Right lung (tissue), 5 donors: ENCODE data around the gene NTRK1. TPM values are rescaled to one million over a fixed set of nuclear protein-coding genes. Genes with fewer than 3 reads are reported as not detected.

ENCODE experiments used
- DNase-seq, 2 donors: peaks; one replicate each; pipeline ENCODE4 v3.0.0-alpha.2; 2013
- polyA plus RNA-seq, 5 donors: library from polyadenylated mRNA; unstranded; fragments of 120-200 nt; gene quantifications; one replicate each; pipeline versions ENCODE4 v1.2.1 to v1.2.3, GENCODE V29; 2013; ENCODE audit warnings: inconsistent platforms in 1 of 5, low replicate concordance in 1 of 5; ENCODE audit not compliant: insufficient read length in 5 of 5, insufficient read depth in 1 of 5

The NTRK1 gene
- polyA plus RNA-seq, 5 donors: 0.10 to 0.21 (median 0.18) TPM

DNA sequence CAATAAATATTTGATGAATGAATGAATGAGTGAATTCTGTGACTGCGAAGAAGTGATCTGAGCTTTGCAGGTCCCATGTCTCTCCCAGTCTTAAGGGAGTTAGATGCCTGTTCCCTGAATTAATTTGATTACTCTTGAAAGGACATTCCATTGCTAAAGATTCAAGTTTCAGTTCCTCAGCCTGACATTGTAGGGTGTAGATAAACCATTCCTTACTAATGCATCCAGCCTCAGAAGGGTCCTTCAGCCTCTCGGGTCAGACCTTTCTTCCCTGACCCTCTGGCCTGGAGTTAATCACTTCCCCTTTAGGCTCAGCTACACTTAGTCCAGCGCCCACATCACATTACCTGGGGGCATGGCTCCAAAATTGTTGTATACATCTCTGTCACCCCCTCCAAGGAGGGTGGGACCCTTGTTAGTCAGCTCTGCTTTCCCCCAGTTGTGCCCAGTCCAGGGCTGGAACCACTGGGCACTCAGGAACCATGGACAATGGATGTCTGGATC is 4.3 kb upstream of the NTRK1 start:
- no peak for DNase-seq

DNA sequence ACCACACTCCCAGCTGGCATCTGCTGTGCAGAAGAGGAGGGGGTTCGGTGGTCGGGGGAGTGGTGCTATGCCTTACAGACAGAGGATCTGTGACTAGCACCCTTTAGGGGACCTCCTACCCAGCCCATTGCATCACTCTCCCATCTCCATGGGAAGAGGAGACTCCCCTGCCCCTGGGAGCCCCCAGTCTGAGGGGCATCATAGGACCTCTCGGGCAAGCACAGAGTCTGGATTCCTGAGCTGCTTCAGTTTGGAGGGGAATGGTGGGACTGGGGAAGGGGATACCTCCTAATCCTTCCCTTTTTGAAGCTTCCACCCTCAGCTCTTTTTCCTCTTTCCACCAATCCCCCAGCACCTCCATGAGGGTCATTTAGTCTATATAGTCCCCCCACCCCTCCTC is 3.1 kb upstream of the NTRK1 start:
- no peak for DNase-seq

DNA sequence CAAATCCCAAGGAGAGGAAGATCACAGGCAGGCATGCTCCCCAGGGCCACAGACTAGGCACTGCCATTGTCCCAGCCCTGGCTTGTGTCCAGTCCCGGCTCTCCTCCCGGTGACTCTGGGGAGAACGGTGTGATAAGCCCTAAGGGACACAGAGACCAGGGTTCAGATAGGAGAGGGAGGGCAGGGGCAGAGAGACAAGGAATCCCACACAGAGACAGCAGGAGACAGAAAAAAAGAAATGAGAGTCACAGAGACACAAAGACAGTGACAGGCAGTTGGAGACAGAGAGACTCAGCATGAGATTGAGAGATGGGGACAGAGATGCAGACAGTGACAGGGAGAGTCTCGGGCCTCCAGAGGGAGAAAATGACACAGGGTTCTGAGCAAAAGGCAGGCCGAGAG is 2.1 kb upstream of the NTRK1 start:
- no peak for DNase-seq

- no peak for DNase-seq
Measured at GRCh38 chr1:156858959-156859522, 1.6 kb upstream of the NTRK1 start, which contains the start of gene INSRR. INSRR (minus strand) TSS chr1:156859117; CDS start chr1:156858621, 496 bp downstream.

- DNase-seq: no peak
Measured at GRCh38 chr1:156859523-156860112, 1.0 kb upstream of the NTRK1 start.

DNA sequence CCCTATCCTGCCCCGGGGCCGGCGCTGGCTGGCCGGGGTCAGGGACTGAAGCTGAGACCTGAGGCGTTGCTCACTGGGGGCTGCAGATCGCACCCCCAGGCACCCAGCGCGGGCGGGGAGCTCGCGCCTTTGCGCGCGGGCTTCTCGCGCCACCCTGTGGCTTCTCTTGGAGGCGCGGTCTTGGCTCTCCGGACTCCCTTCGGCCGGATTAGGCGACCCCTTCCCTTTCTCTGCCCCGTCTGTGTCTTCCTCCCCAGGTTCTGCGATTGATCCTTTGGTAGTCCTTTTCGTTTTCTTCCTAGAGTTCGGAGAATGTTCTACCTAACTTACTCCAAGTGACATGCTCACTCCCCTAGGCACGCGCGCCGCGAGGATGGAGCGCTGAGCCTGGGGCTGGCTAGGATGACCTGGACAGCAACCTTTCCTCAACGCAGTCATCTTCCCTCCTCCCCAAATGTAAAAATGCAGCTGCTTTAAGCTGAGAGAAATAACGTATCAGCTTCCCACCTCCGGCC is 495 bp upstream of the NTRK1 start:
- DNase-seq: peak in 1 of 2 donors; percentile 23

DNA sequence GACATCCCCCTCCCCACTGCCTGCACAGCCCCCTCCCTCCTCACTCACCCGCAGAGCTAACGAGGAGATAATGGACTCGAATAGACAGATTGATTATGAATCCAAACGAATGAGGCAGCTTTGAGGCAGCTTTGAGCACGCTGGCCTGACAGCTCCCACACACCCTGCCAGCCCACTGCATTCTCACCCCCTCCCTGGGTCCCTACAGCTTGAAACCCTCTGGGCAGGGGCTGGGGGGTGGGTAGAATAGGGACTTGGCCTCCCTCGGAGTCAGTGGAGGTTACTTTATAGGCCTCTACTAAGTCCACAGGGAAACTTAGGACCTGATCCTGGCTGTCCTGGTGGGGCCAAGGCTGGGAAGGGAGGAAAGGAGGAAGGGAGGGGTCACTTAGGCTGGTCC is 1.9 kb downstream of the NTRK1 start:
- no peak for DNase-seq

GRCh38 chr1:156862997-156863599 is 2.4 kb downstream of the NTRK1 start:
- DNase-seq: no peak

GRCh38 chr1:156863631-156864030 is 3.0 kb downstream of the NTRK1 start:
- DNase-seq: no peak

DNA sequence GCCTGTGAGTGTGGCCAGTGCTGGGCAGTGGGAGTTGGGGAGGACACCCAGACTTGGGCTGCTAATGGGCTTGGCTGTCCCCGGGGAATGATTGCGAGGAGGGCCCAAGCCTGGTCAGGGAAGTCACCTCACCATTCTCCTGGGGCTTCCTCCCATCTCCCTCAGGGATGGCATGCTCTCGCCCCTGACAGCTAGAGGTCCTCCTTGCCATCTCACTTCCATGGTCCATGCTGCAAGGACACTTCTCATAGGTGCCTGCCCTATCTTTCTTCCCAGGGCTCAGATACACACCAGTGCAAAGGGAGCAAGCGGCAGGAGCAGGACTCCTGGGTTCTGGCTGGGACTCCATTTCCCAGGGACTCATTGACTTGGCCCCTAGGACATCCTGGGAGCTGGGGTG is 4.1 kb downstream of the NTRK1 start:
- DNase-seq: no peak

DNA sequence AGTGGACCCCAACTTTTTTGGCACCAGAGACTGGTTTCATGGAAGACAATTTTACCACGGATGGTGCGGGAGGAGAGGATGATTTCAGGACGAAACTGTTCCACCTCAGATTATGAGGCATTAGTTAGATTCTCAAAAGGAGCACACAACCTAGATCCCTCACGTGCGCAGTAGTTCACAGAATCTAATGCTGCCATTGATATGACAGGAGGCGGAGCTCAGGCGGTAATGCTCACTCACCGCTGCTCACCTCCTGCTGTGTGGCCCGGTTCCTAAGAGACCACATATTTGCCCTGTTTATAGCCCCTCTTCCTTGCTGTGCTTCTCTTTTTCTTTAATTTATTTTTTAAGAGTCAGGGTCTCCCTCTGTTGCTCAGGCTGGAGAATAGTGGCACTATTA is 4.6 kb downstream of the NTRK1 start:
- no peak for DNase-seq

GRCh38 chr1:156865865-156866248 is 5.2 kb downstream of the NTRK1 start:
- no peak for DNase-seq

- no peak for DNase-seq
Measured at GRCh38 chr1:156866249-156866909, 5.7 kb downstream of the NTRK1 start.

GRCh38 chr1:156868341-156868740 is 7.7 kb downstream of the NTRK1 start:
- DNase-seq: no peak

- DNase-seq: no peak
Measured at GRCh38 chr1:156869455-156869854, 8.8 kb downstream of the NTRK1 start.

- no peak for DNase-seq
Measured at GRCh38 chr1:156873659-156874058, 13.0 kb downstream of the NTRK1 start.

GRCh38 chr1:156874142-156874541 is 13.5 kb downstream of the NTRK1 start:
- no peak for DNase-seq

DNA sequence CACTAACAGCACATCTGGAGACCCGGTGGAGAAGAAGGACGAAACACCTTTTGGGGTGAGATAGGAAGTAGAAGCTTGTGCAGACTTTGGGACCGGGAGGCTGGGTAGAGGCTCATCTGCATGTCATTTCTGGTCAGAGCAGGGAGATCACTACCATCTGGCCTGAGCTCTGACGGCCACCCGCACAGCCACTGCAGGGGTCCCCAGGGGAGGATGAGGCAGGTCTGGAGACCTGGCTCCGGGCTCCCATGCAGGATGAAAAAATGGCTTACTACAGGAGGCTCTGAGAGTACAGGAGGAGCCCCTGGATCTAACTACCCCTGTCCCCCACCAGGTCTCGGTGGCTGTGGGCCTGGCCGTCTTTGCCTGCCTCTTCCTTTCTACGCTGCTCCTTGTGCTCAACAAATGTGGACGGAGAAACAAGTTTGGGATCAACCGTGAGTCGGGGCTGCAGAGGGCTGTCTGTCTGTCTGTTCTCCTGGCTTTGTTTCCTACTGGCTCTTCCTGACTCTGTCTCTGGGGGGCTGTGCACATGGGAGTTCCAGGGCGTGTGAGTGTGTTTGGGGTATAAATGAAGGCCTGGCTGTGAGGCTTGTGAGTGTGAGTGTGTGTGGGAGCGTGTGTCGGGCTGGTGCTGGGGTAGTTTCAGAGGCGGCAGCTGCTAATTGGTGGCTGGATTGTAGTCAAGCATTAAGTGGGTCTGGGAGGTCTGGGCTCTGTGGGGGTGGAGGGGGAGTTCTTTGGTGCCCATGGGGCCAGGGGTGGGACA is 14.1 kb downstream of the NTRK1 start:
- DNase-seq: no peak

DNA sequence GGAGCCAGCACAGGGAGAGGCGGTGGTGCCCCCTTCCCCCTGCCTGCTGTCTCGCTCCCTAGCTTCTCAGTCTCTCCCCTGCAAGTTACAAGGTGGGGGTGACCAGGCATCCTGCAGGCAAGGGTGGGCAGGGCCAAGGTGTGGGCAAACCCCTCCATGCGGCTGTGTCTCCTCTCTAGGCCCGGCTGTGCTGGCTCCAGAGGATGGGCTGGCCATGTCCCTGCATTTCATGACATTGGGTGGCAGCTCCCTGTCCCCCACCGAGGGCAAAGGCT is 14.6 kb downstream of the NTRK1 start:
- DNase-seq: no peak

GRCh38 chr1:156876281-156876680 is 15.6 kb downstream of the NTRK1 start:
- no peak for DNase-seq

DNA sequence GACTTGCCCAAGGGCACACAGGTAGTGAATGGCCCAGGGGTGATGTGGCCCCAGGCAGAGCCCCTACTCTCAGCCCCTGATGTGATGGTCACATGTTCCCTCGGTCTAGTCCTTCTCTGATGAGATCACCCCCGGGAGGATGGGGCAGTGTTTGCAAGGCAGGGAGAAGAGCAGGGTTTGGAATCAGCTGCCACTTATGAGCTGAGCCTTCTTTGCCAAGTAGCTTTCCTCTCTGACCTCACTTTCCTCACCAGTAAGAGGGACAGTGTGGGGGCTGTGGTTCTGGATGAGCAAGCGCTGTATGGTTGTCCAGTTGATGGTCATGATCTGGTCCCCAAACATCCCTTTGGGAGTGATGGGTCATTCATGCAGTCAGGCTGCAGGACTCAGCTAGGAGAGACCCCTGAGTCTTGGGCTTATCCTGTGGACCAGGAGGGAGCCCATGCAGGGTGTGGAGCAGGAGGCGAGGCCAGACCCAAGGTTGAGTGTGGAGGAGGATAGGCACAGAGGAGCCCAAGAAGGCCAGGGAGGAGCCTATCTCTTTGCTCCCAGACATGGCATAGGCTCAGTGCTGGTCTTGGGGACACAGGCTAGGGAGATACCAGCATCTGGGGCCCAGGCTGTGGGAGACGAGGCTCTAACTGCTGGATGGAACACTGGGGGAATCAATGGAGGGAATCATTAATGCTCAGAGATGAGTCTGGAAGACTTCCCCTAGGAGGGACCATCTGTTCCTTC is 16.9 kb downstream of the NTRK1 start:
- no peak for DNase-seq
